Measurements from ENCODE around the gene RBM33. TPM values are rescaled to one million over a fixed set of nuclear protein-coding genes. Genes with fewer than 3 reads are reported as not detected.

RBM33 gene
- total and polyA plus RNA-seq, 2 experiments from 2014 or later = 10.5 to 36.0 TPM

DNA sequence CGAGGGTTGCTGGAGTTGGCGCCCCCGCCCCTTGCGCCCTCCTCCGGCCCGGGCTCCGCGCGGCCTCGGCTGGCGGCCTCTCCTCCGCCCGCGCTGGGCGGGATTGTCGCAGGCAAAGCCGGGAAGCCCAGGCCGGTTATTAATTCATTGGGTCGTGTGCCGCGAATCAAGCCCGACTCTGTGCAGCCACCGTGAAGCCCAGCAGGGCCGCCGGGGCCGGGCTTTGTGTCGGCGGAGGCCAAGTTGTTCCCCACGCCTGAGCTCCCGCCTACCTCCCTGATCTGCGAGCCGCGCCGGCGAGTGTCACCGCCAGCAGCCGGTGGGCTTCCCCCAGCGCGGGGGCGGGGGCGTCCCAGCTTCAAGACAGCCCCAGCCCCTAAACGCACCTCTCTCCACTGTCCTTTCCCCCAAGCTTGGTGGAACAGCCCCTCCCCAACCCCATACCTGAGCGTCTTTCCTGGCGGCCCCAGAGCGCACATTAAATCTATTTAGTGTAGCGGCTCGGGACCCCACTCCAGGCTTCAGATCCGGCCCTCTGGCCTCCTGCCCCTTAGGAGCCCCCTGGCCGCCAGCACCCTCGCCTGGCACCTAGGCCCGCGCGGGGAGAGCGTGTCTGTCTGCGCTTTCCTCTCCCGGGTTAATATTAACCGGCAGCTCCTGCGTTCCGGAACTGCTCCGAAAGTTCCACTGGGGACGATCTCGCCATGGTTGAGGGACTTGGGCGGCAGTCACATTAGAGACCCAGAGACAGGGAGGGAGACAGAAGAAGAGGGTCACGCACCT, 164.3 kb downstream of the RBM33 start:
- H3F3A ChIP-seq (ENCODE audit: insufficient read depth) = no peaks in the 10 kb centered on the region

GRCh38 chr7:155809332-155809946, 165.0 kb downstream of the RBM33 start:
- H3K4me3 ChIP-seq = no peak overlapping the region
- TF ChIP-seq EZH2phosphoT487 (IDR thresholded peaks at IDR 0.05; ENCODE audit: insufficient read depth, low read depth) (no peak), EZH2 (IDR thresholded peaks at IDR 0.05; ENCODE audit: insufficient read depth, poor library complexity, severe bottlenecking) (peak; percentile 83)
- H3K9ac ChIP-seq = no peak overlapping the region
- H3K9me2 ChIP-seq (ENCODE audit: insufficient read depth) = no peaks in the 10 kb centered on the region
- no peaks in the 10 kb centered on the region for H3F3A ChIP-seq (ENCODE audit: insufficient read depth)
- peaks cover 83% of the 10 kb centered on the region for H3K27me3 ChIP-seq (replicated peaks; ENCODE audit: insufficient read depth)
- H3K9me3 ChIP-seq (ENCODE audit: low read depth) = no peaks in the 10 kb centered on the region
- H3K4me2 ChIP-seq (ENCODE audit: unreplicated experiment) = peak overlapping the region; percentile 23
- H3K36me3 ChIP-seq (ENCODE audit: low read depth) = no peaks in the 10 kb centered on the region
- WGBS, 2 experiments (ENCODE audit: low coverage in 1 of 2, low lambda C conversion rate in 2 of 2, missing lambda C conversion rate in 2 of 2) = 4 to 6% methylated on average over 15 to 31 of the region's 43 CpGs
- H2AFZ ChIP-seq = no peak overlapping the region
- H3K27ac ChIP-seq = no peak overlapping the region
- in situ Hi-C loops (cut with MboI) = no loop called here
- DNase-seq = no peak
- H3K79me2 ChIP-seq (ENCODE audit: insufficient read depth) = no peaks in the 10 kb centered on the region
- no peaks in the 10 kb centered on the region for H4K20me1 ChIP-seq (ENCODE audit: insufficient read depth)
- H3K4me1 ChIP-seq (ENCODE audit: insufficient read depth) = 0 out of 2 replicates have a peak, but pooled peaks cover 7% of the 10 kb centered on the region

More for the DNA sequence above, 164.3 kb downstream of the RBM33 start:
- WGBS, 2 experiments (ENCODE audit: low coverage in 1 of 2, low lambda C conversion rate in 2 of 2, missing lambda C conversion rate in 2 of 2) = 1 to 2% methylated on average over 55 to 58 of the region's 64 CpGs
- H4K20me1 ChIP-seq (ENCODE audit: insufficient read depth) = no peaks in the 10 kb centered on the region
- H3K9ac ChIP-seq = no peak overlapping the region
- peaks cover 84% of the 10 kb centered on the region for H3K27me3 ChIP-seq (replicated peaks; ENCODE audit: insufficient read depth)
- no peak overlapping the region for H3K4me3 ChIP-seq
- peak overlapping the region; percentile 35 for H3K4me2 ChIP-seq (ENCODE audit: unreplicated experiment)
- TF ChIP-seq EZH2phosphoT487 (IDR thresholded peaks at IDR 0.05; ENCODE audit: insufficient read depth, low read depth) (peak; percentile 25; the same call in 1 of the 2 replicates), EZH2 (IDR thresholded peaks at IDR 0.05; ENCODE audit: insufficient read depth, poor library complexity, severe bottlenecking) (no peak)
- in situ Hi-C loops (cut with MboI) = no loop called here
- H3K9me2 ChIP-seq (ENCODE audit: insufficient read depth) = no peaks in the 10 kb centered on the region
- H3K4me1 ChIP-seq (ENCODE audit: insufficient read depth) = 0 out of 2 replicates have a peak, but pooled peaks cover 10% of the 10 kb centered on the region
- no peak overlapping the region for H3K27ac ChIP-seq
- no peak for DNase-seq
- no peaks in the 10 kb centered on the region for H3K79me2 ChIP-seq (ENCODE audit: insufficient read depth)
- H3K9me3 ChIP-seq (ENCODE audit: low read depth) = no peaks in the 10 kb centered on the region
- no peaks in the 10 kb centered on the region for H3K36me3 ChIP-seq (ENCODE audit: low read depth)
- no peak overlapping the region for H2AFZ ChIP-seq

DNA sequence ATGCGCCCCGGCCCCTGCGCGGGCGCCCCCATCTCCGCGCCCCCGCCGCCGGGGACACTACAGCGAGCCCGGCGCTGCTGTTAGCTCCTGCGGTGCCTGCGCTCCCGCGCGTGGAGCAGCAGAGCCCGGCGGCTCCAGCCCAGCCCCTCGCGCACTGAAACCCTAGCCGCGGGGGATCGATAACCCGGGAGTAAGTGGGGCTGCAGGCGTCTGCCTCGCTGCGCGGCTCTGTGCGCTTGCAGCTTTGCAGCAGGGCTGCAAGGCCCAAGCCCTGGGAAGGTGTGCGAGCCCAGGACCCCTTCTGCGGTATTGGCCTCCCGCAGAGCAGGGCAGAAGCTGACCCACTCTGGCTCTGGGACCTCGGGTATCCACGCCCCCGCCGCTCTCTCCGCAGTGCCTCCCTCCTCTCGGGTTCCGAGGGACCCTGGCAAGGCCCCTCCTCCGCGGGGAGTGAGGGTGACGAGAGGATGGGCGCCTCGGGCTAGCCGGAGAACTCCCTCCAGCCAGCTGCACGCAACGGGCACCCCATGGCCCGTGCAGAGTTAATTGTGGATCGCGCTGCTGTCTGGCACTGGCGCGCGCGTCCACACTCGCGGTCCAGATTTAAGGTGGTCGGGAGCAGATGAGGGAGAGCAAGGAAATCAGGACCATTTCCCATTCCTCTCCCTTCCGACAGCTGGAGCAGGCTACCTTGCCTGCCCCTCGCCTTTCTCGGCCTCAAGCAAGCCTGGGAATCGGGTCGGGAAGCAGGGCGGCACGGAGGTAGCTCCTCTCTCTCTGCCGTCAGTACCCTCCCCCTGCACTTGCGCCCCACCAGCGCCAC, 165.7 kb downstream of the RBM33 start:
- H2AFZ ChIP-seq = no peak overlapping the region
- no peaks in the 10 kb centered on the region for H3K9me3 ChIP-seq (ENCODE audit: low read depth)
- H3K9ac ChIP-seq = no peak overlapping the region
- WGBS, 2 experiments (ENCODE audit: low coverage in 1 of 2, low lambda C conversion rate in 2 of 2, missing lambda C conversion rate in 2 of 2) = 3% methylated on average over 42 to 55 of the region's 69 CpGs
- TF ChIP-seq EZH2 (IDR thresholded peaks at IDR 0.05; ENCODE audit: insufficient read depth, poor library complexity, severe bottlenecking) = no peak
- no peak for TF ChIP-seq EZH2phosphoT487 (IDR thresholded peaks at IDR 0.05; ENCODE audit: insufficient read depth, low read depth)
- no peaks in the 10 kb centered on the region for H4K20me1 ChIP-seq (ENCODE audit: insufficient read depth)
- 0 out of 2 replicates have a peak, but pooled peaks cover 3% of the 10 kb centered on the region for H3K4me1 ChIP-seq (ENCODE audit: insufficient read depth)
- in situ Hi-C loops (cut with MboI) = no loop called here
- DNase-seq = no peak
- no peak overlapping the region for H3K27ac ChIP-seq
- H3K4me2 ChIP-seq (ENCODE audit: unreplicated experiment) = no peak overlapping the region
- no peaks in the 10 kb centered on the region for H3K79me2 ChIP-seq (ENCODE audit: insufficient read depth)
- peaks cover 78% of the 10 kb centered on the region for H3K27me3 ChIP-seq (replicated peaks; ENCODE audit: insufficient read depth)
- no peaks in the 10 kb centered on the region for H3K9me2 ChIP-seq (ENCODE audit: insufficient read depth)
- H3K36me3 ChIP-seq (ENCODE audit: low read depth) = no peaks in the 10 kb centered on the region
- no peaks in the 10 kb centered on the region for H3F3A ChIP-seq (ENCODE audit: insufficient read depth)
- no peak overlapping the region for H3K4me3 ChIP-seq
